PFSK-1 (cell line): ENCODE data around the gene MRPS18A.

Experiments
- FOXP2 ChIP-seq: optimal IDR thresholded peaks from 2 replicates; pipeline ENCODE3; 2011; ENCODE audit warnings: borderline replicate concordance, control low read depth, inconsistent platforms; ENCODE audit not compliant: insufficient read depth; ENCODE audit errors: extremely low read length, extremely low read depth
- POLR2AphosphoS5 ChIP-seq: IDR thresholded peaks from 2 replicates; pipeline ENCODE4 v1.6.1; 2012; ENCODE audit warnings: low read depth, mild to moderate bottlenecking, control low read depth, low read length, moderate library complexity
- SIN3A ChIP-seq: IDR thresholded peaks from 2 replicates; pipeline ENCODE4 v1.6.1; 2012; ENCODE audit warnings: mild to moderate bottlenecking, low read length, moderate library complexity, borderline replicate concordance; ENCODE audit not compliant: insufficient read depth
- TAF1 ChIP-seq: IDR thresholded peaks from 2 replicates; pipeline ENCODE4 v1.6.1; 2012; ENCODE audit warnings: low read length, control low read depth, borderline replicate concordance; ENCODE audit not compliant: insufficient read depth
- TF ChIP-seq, protein P1 (sequence below), 2 experiments: IDR thresholded peaks; 2 replicates each; pipeline versions ENCODE4 v1.6.1 to v1.8.0; 2011 to 2012; ENCODE audit warnings: low read depth in 2 of 2, low read length in 2 of 2, control low read depth in 1 of 2, inconsistent platforms in 1 of 2, mild to moderate bottlenecking in 1 of 2, moderate library complexity in 1 of 2; ENCODE audit not compliant: insufficient read depth in 1 of 2

Gene MRPS18A

DNA sequence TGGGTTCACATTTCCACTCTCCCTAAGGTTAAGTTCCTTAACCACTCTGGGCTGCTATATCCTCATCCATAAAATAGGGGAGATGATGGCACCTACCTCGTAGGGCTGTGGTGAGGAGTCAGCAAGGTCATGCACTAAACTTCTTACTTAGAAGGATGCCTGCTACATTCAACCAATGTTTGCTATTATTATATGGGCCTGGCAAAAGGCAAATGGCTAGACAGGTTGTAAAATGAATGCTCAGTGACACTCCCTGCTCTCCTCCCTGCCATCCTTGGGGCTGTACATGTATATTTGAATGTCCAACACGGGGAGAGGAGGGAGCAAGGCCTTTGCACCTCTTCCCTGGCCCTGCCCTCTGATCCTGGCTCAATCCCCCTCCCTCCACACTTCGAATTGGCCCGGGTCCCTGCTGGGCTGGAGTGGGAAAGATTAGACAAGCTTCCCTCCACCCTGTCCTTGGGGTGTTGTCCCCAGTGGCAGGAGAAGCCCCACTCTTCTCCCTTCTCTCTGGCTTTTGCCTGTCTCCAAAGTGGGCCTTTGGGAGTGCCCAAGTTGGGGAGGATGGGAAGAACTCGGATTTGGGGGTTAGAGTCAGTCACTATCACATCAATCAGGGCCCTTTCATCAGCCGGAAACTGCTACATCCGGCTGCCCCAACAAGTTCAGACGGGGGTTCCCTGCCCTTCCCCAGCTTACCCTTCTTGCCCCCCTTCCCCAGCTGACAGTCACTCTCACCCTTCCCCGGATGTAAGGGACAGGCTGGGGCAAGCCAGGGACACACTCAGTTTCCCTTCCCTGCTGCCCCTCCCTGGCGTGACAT is 46.1 kb upstream of the MRPS18A start:
- TF ChIP-seq POLR2AphosphoS5 = no peak
- TF ChIP-seq, protein P1, sequence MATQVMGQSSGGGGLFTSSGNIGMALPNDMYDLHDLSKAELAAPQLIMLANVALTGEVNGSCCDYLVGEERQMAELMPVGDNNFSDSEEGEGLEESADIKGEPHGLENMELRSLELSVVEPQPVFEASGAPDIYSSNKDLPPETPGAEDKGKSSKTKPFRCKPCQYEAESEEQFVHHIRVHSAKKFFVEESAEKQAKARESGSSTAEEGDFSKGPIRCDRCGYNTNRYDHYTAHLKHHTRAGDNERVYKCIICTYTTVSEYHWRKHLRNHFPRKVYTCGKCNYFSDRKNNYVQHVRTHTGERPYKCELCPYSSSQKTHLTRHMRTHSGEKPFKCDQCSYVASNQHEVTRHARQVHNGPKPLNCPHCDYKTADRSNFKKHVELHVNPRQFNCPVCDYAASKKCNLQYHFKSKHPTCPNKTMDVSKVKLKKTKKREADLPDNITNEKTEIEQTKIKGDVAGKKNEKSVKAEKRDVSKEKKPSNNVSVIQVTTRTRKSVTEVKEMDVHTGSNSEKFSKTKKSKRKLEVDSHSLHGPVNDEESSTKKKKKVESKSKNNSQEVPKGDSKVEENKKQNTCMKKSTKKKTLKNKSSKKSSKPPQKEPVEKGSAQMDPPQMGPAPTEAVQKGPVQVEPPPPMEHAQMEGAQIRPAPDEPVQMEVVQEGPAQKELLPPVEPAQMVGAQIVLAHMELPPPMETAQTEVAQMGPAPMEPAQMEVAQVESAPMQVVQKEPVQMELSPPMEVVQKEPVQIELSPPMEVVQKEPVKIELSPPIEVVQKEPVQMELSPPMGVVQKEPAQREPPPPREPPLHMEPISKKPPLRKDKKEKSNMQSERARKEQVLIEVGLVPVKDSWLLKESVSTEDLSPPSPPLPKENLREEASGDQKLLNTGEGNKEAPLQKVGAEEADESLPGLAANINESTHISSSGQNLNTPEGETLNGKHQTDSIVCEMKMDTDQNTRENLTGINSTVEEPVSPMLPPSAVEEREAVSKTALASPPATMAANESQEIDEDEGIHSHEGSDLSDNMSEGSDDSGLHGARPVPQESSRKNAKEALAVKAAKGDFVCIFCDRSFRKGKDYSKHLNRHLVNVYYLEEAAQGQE (IDR thresholded peaks at IDR 0.05; ENCODE audit: insufficient read depth in 1 of 2, low read depth in 2 of 2, low read length in 2 of 2) = no peak
- no peak for TF ChIP-seq SIN3A
- no peak for TF ChIP-seq FOXP2
- no peak for TF ChIP-seq TAF1

DNA sequence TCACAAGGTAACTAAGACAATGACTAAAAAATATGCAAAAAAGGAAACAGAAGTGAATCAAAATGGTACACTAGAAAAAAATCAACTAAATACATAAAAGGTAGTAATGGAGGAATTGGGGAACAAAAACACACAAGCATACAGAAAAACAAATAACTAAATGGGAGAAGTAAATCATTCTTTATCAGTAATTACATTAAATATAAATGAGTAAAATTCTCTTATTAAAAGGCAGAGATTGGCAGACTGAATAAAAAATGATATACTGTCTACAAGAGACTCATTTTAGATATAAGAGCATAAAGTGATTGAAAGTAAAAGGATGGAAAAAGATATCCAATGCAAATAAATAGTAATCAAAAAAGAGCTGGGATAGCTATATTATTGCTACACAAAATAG is 43.0 kb upstream of the MRPS18A start:
- TF ChIP-seq FOXP2 (no peak), TAF1 (no peak), POLR2AphosphoS5 (no peak), SIN3A (no peak)
- TF ChIP-seq, protein P1 (IDR thresholded peaks at IDR 0.05; ENCODE audit: insufficient read depth in 1 of 2, low read depth in 2 of 2, low read length in 2 of 2) = no peak

DNA sequence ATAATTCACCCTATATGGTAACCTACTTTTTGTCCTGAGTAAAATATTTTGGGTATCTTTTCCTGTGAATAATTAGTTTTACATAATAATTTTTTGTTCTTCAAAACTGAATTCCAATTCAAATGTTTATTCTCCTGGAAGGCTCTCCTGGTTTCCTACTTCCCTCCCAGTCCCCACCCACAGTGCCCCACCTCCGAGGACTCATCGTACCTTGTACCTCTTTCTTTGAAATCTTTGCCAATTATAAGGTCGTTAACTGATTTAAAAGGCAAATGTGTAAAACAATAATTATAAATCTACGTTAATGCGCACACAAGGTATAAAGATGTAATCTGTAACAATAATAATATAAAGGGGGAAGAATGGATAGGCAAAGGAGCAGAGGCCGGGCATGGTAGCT is 41.9 kb upstream of the MRPS18A start:
- TF ChIP-seq FOXP2 (no peak), SIN3A (no peak), POLR2AphosphoS5 (no peak), TAF1 (no peak)
- TF ChIP-seq, protein P1 (IDR thresholded peaks at IDR 0.05; ENCODE audit: insufficient read depth in 1 of 2, low read depth in 2 of 2, low read length in 2 of 2) = no peak

DNA sequence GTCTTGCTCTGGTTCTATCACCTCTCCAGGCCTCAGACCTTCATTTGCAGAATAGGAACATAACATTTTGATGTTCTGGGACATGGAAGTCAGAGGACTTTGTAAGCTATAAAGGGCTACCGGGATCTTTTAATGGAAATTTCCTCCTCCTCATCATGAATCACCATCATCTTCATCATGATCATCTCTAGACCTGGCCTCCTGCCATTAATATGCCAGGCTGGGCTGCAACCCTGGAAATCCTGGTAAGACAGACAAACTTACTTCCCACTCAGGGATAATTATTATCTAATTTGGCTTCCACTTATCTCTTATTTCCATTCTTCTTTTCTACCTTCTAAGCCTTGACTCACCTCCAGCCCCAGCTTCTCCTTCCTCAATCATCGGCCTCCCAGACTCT is 41.0 kb upstream of the MRPS18A start:
- TF ChIP-seq TAF1 = no peak
- TF ChIP-seq SIN3A = no peak
- no peak for TF ChIP-seq FOXP2
- TF ChIP-seq, protein P1 (IDR thresholded peaks at IDR 0.05; ENCODE audit: insufficient read depth in 1 of 2, low read depth in 2 of 2, low read length in 2 of 2) = no peak
- no peak for TF ChIP-seq POLR2AphosphoS5
